GM19043 (cell line): Measurements from ENCODE around the gene RALGAPA2.

Experiments used
- ATAC-seq: cut with Tn5 transposase; IDR thresholded peaks from one replicate; pipeline ENCODE4 v1.9.1; 2021; ENCODE audit warnings: low read depth; ENCODE audit not compliant: unreplicated experiment

The RALGAPA2 gene

GRCh38 chr20:20729563-20729962 lies 17.1 kb upstream of the RALGAPA2 start:
- no peak for ATAC-seq

GRCh38 chr20:20721489-20721888 lies 9.0 kb upstream of the RALGAPA2 start:
- no peak for ATAC-seq

GRCh38 chr20:20720158-20720557 lies 7.7 kb upstream of the RALGAPA2 start:
- no peak for ATAC-seq

- ATAC-seq: no peak
These were observed 7.0 kb upstream of the RALGAPA2 start for GRCh38 chr20:20719411-20719810.

- no peak for ATAC-seq
These were observed 861 bp upstream of the RALGAPA2 start for GRCh38 chr20:20713244-20713765.

- no peak for ATAC-seq
These were observed 405 bp downstream of the RALGAPA2 start for GRCh38 chr20:20712004-20712473.

- ATAC-seq: no peak
These were observed 1.0 kb downstream of the RALGAPA2 start for GRCh38 chr20:20711413-20711812.

- ATAC-seq: peak; percentile 36
These were observed 1.8 kb downstream of the RALGAPA2 start for GRCh38 chr20:20710443-20711315.

GRCh38 chr20:20709887-20710286 lies 2.6 kb downstream of the RALGAPA2 start:
- no peak for ATAC-seq

- ATAC-seq: no peak
These were observed 6.2 kb downstream of the RALGAPA2 start for GRCh38 chr20:20706285-20706684.

- ATAC-seq: no peak
These were observed 9.9 kb downstream of the RALGAPA2 start for GRCh38 chr20:20702330-20703245.

GRCh38 chr20:20699917-20700316 lies 12.5 kb downstream of the RALGAPA2 start:
- ATAC-seq: no peak

- ATAC-seq: no peak
These were observed 13.3 kb downstream of the RALGAPA2 start for GRCh38 chr20:20699144-20699543.

GRCh38 chr20:20697325-20697845 lies 15.1 kb downstream of the RALGAPA2 start:
- no peak for ATAC-seq

- no peak for ATAC-seq
These were observed 17.1 kb downstream of the RALGAPA2 start for GRCh38 chr20:20695250-20695816.

- ATAC-seq: no peak
These were observed 17.9 kb downstream of the RALGAPA2 start for GRCh38 chr20:20694591-20694990.

- ATAC-seq: no peak
These were observed 19.9 kb downstream of the RALGAPA2 start for GRCh38 chr20:20692587-20692986.

GRCh38 chr20:20691477-20692235 lies 20.8 kb downstream of the RALGAPA2 start:
- ATAC-seq: peak; percentile 40

- peak; percentile 81 for ATAC-seq
These were observed 21.6 kb downstream of the RALGAPA2 start for GRCh38 chr20:20690676-20691476.
